ENCODE measurements around the gene SYNDIG1L. TPM values are rescaled to one million over a fixed set of nuclear protein-coding genes. Genes with fewer than 3 reads are reported as not detected.
A peak's percentile ranks its signal among the peaks of the same experiment; 100 is the strongest.
"Not testable (repeated sequence)": the region's sequence is repeated elsewhere in the genome, so short reads cannot be mapped to it uniquely, and the experiment has no call there.

SYNDIG1L gene
- total RNA-seq, 1 donor from 2014 or later: not detected

DNA sequence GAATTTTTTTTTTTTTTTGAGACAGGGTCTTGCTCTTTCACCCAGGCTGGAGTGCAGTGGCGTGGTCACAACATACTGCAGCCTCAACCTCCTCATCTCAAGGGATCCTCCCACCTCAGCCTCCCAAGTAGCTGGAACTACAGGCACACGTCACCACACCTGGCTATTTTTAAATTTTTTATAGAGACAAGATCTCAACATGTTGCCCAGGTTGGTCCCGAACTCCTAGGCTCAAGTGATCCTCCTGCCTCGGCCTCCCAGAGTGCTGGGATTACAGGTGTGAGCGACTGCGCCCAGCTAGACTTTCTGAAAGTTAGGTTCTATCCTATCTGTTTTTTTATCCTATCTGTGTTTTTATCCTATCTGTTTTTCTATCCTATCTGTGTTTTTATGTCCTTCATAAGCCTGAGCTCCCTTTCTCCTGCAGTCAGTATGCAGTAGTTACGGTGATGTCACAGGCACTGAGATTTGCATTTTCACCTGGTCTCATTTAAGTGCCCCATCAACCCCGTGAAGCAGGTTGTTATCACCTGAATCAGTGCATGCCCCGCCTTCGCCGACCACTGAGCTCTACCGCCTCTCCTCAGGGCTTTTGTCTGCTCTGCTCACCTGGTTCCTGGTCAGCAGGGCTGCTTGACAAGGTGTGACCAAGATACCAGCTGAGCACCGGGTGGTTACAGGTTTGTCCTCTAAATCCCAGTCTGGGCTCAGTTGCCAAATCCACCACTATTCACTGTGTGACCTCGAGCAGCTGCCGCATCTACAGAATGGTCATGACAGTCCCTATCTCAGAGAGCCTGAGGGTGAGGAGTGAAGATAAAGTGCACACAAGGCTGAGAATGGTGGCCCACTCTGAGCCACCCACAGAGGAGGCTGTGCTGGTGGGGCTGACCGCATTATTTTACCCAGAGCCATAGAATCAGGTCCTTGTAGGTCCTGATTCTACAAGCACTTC is 33.1 kb downstream of the SYNDIG1L start:
- Mint-ChIP-seq H3K36me3 (ENCODE audit: low read depth) (no peaks in the 10 kb centered on the region), H3K27ac (ENCODE audit: unreplicated experiment) (no peak overlapping the region), H3K4me1 (ENCODE audit: low read depth) (no peaks in the 10 kb centered on the region), H3K9me3 (ENCODE audit: low read depth) (no peaks in the 10 kb centered on the region), H3K4me3 (ENCODE audit: unreplicated experiment) (no peak overlapping the region), H3K27me3 (ENCODE audit: low read depth) (peaks cover 54% of the 10 kb centered on the region)
- TF ChIP-seq, protein P1, sequence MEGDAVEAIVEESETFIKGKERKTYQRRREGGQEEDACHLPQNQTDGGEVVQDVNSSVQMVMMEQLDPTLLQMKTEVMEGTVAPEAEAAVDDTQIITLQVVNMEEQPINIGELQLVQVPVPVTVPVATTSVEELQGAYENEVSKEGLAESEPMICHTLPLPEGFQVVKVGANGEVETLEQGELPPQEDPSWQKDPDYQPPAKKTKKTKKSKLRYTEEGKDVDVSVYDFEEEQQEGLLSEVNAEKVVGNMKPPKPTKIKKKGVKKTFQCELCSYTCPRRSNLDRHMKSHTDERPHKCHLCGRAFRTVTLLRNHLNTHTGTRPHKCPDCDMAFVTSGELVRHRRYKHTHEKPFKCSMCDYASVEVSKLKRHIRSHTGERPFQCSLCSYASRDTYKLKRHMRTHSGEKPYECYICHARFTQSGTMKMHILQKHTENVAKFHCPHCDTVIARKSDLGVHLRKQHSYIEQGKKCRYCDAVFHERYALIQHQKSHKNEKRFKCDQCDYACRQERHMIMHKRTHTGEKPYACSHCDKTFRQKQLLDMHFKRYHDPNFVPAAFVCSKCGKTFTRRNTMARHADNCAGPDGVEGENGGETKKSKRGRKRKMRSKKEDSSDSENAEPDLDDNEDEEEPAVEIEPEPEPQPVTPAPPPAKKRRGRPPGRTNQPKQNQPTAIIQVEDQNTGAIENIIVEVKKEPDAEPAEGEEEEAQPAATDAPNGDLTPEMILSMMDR (IDR thresholded peaks at IDR 0.05): no peak
- no peak for DNase-seq (ENCODE audit: low spot score)

DNA sequence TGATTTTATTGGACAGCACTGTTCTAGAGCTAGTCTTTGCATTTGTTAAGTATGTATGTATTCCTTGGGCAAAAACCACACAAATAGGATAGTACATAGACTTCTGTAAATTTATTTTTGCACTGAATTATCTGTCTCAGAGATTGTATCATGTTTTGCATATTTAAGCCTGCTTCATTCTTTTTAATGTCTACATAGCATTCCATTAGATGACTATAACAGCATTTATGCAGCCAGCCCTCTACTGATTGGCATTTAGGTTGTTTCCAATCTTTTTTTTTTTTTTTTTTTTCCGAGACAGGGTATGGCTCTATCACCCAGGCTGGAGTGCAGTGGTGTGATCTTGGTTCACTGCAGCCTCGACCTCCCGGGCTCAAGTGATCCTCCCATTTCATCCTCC is 34.5 kb downstream of the SYNDIG1L start:
- Mint-ChIP-seq H3K4me3 (ENCODE audit: unreplicated experiment) (no peak overlapping the region), H3K4me1 (ENCODE audit: low read depth) (no peaks in the 10 kb centered on the region), H3K9me3 (ENCODE audit: low read depth) (no peaks in the 10 kb centered on the region), H3K27ac (ENCODE audit: unreplicated experiment) (no peak overlapping the region), H3K27me3 (ENCODE audit: low read depth) (peaks cover 54% of the 10 kb centered on the region), H3K36me3 (ENCODE audit: low read depth) (no peaks in the 10 kb centered on the region)
- DNase-seq (ENCODE audit: low spot score): no peak
- TF ChIP-seq, protein P1 (IDR thresholded peaks at IDR 0.05): no peak

DNA sequence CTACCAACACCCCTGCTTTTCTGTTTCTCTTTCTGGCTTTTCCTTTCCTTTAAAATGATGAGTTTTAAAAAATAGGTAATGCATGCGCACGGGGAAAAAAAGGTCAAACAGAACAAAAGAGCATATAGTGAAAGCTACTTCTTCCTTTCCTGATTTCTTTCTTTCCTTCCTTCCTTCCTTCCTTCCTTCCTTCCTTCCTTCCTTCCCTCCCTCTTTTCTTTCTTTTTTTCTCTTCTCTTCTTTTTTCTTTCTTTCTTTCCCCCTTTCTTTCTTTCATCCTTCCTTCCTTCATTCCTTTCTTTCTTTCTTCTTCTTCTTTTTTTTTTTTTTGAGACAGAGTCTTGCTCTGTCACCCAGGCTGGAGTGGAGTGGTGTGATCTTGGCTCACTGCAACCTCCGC is 35.5 kb downstream of the SYNDIG1L start:
- not testable (repeated sequence) for DNase-seq (ENCODE audit: low spot score); H3K4me3 Mint-ChIP-seq (ENCODE audit: unreplicated experiment); H3K36me3 Mint-ChIP-seq (ENCODE audit: low read depth); H3K4me1 Mint-ChIP-seq (ENCODE audit: low read depth); H3K9me3 Mint-ChIP-seq (ENCODE audit: low read depth)
- Mint-ChIP-seq H3K27ac (ENCODE audit: unreplicated experiment) (peak overlapping the region; percentile 52), H3K27me3 (ENCODE audit: low read depth) (peaks cover 53% of the 10 kb centered on the region)

DNA sequence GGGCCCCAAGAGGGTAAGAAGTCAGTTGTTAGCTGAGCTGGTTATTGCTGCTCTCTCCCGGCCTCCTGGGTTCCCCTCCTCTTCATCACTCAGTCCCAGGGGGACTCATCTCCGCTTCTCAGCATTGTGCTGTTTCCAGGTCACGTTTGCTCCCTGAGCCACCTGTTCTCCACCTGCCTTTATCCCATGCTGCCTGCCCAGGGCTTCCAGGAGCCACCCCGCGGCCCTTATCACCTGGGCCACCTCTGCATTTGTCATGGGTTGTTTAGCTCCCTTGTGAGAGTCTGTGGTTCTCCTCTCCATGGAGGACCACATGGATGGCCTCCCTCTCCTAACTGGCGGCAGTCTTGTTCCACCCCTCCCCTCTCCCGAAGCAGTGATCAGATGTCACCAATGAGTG is 36.0 kb downstream of the SYNDIG1L start:
- H3K4me3 Mint-ChIP-seq (ENCODE audit: unreplicated experiment): no peak overlapping the region
- no peaks in the 10 kb centered on the region for H3K4me1 Mint-ChIP-seq (ENCODE audit: low read depth)
- peaks cover 49% of the 10 kb centered on the region for H3K27me3 Mint-ChIP-seq (ENCODE audit: low read depth)
- H3K36me3 Mint-ChIP-seq (ENCODE audit: low read depth): no peaks in the 10 kb centered on the region
- TF ChIP-seq, protein P1 (IDR thresholded peaks at IDR 0.05): no peak
- H3K9me3 Mint-ChIP-seq (ENCODE audit: low read depth): no peaks in the 10 kb centered on the region
- H3K27ac Mint-ChIP-seq (ENCODE audit: unreplicated experiment): no peak overlapping the region
- no peak for DNase-seq (ENCODE audit: low spot score)

DNA sequence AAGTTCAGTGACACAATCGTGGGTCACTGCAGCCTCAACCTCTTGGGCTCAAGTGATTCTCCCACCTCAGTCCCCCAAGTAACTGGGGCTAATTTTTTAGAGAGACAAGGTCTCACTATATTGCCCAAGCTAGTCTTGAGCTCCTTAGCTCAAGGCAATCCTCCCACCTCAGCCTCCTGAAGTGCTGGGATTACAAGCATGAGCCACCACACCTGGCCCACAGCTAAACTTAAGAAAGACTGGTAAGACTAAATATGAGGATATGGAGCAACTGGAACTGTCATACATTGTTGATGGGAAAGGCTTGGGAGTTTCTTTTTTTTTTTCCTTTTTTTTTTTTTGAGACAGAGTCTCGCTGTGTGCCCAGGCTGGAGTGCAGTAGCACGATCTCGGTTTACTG is 43.8 kb downstream of the SYNDIG1L start:
- H3K36me3 Mint-ChIP-seq (ENCODE audit: low read depth): no peaks in the 10 kb centered on the region
- no peak for DNase-seq (ENCODE audit: low spot score)
- peaks cover 22% of the 10 kb centered on the region for H3K27me3 Mint-ChIP-seq (ENCODE audit: low read depth)
- no peak overlapping the region for H3K4me3 Mint-ChIP-seq (ENCODE audit: unreplicated experiment)
- H3K27ac Mint-ChIP-seq (ENCODE audit: unreplicated experiment): no peak overlapping the region
- TF ChIP-seq, protein P1 (IDR thresholded peaks at IDR 0.05): no peak
- H3K9me3 Mint-ChIP-seq (ENCODE audit: low read depth): no peaks in the 10 kb centered on the region
- H3K4me1 Mint-ChIP-seq (ENCODE audit: low read depth): no peaks in the 10 kb centered on the region

DNA sequence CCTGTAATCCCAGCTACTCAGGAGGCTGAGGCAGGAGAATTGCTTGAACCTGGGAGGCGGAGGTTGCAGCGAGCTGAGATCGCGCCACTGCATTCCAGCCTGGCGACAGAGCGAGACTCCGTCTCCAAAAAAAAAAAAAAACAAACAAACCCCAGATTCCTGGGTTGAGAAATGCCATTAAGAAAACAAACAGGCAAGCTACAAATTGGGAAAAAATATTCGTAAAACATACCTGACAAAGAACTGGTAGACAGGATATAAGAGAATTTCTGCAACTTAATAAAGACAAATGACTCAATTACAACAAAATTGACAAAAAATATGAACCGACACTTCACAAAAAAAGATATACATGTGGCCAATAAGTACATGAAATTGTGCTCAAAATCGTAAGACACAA is 44.4 kb downstream of the SYNDIG1L start:
- not testable (repeated sequence) for H3K27ac Mint-ChIP-seq (ENCODE audit: unreplicated experiment); H3K4me1 Mint-ChIP-seq (ENCODE audit: low read depth); H3K4me3 Mint-ChIP-seq (ENCODE audit: unreplicated experiment); H3K36me3 Mint-ChIP-seq (ENCODE audit: low read depth); DNase-seq (ENCODE audit: low spot score); H3K9me3 Mint-ChIP-seq (ENCODE audit: low read depth)
- peaks cover 17% of the 10 kb centered on the region for H3K27me3 Mint-ChIP-seq (ENCODE audit: low read depth)

Measured in chondrocyte (in vitro differentiated cells).